Dedifferentiated amniotic fluid mesenchymal stem cell (primary cell): ENCODE results near the gene RIPOR3.

Source experiments
- DNase-seq: peaks from one replicate; pipeline ENCODE4 v3.0.0-alpha.2; 2016; ENCODE audit errors: extremely low spot score

The RIPOR3 gene

DNA sequence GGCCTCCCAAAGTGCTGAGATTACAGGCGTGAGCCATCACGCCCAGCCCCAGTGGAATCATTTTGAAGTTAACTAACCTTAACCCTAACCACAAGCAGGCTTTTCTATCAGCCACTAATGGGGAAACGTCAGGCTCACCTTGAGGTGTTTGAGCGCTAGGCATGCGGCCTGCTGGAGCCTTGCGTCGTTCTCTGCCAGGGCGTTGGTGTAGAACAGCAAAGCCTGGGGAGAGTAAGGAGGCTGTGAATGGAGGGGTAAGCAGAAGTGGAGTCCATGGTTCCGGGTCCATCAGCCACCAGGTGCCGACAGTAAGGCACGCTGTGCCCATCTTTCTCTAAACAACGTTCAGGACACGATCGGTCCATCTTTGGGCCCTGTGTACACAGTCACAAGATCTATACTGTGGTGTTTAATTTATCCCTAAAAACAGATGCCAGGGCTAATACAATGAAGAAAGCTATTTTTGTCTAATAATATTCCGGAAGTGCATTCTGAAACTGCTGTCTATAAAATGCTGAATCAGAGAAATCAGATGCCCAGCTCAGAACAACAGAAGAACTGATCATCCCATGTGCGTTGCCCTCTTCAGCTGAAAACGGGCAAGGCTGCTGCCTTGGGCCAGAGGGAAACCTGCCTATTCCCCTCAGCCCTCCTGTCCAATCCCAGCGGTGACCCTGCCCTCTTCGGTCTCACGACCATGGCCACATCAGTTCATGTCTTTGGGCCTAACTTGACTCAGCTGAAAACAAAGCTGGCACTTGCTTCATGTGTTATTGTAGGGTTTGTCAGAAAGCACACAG, 101.6 kb downstream of the RIPOR3 start:
- DNase-seq, result no peak

DNA sequence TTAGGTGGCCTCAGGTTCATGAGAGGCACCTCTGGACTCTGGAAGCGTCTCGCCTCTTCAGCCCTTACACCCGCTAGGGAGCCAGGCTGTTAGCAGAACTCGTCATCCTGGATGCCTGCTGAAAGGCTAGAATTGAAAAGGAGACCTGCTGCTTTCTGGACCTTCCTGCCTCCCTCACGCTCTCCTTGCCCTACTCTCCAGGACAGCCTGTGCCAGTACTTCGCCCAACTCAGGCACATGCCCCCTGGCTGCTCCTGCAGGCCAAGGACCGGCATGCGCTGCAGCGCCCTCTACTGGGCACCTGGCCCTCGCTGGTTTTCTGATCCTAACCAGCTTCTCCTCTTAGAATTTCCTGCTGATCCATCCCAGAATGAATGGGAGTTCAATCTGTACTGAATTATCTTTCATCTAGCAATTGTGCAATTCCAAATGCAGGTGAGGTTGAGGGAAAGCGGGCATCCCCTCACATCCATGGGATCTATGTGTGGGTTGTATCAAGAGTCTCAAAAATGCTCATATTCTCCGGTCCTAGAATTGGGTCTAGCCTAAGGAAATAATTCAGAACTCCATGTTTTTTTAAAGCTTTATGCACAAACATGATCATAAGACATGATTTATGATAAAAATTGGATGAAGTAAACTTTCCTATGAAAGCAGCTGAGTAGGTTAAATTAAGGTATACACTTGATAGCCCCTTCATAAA, 103.2 kb downstream of the RIPOR3 start:
- no peak for DNase-seq

DNA sequence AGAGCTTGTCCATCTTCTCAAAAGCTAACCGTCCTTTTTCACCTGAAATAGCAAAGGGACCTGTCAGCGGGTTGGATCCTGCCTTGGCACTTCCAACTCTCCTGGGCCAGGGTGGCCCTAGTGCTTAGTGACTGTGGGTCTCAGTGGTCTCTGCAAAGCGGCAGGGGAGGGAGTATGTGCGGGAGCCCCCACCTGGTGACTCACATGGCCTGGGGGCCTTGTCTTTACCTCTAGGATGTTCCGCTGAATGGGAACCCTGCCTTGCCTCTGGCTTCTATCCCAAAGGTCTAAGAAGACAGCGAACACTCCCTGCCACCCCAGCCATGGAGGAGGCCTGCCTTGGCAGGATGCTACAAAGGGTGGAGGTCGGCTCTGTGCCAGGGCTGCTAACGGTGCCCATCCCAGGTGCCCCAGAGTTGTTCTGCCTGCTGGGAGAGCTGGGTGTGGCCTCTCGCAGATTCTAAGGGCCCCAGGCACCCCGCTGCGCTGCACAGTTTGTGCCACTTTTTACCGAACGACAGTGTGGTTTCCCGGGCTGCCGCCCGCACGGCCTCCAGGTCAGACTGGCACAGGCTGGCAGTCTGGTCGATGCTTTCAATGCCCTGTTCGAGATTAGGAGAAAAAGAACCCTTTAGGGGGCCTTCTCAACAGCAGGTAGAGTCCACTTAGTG, 103.9 kb downstream of the RIPOR3 start:
- DNase-seq, result no peak

DNA sequence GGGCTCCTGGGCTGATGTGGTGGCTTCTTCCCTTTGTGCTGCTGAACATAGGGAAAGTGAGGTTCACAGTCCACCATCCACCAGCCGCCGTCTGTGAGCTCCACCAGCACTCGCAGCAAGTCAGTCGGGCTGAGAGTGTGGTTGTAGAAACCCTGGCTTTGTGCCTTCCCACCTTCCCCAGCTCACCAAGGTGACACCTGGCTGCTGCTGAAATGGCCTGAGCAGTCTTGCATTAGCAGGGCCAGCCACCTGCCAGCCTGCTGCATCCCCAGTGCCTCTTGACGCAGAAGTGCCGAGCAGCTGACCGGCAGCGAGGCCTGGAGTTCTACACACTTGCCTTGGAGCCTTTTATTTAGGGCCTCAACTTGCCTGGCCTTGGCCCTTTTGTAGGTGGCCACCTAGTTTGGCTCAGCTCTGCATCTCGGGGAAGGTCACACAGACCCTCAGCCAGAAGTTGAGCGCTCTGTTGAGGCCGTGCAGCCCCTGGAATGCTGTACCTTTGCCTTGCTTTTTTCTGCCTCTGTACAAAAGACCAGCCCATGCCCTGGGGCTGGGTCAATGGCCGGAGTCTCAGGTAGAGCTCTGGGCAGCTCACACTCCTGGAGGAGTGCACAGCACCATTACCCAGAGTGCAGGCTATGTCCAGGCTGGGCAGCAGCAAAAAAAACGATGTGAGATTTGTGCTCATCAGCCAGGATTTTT, 104.7 kb downstream of the RIPOR3 start:
- no peak for DNase-seq

DNA sequence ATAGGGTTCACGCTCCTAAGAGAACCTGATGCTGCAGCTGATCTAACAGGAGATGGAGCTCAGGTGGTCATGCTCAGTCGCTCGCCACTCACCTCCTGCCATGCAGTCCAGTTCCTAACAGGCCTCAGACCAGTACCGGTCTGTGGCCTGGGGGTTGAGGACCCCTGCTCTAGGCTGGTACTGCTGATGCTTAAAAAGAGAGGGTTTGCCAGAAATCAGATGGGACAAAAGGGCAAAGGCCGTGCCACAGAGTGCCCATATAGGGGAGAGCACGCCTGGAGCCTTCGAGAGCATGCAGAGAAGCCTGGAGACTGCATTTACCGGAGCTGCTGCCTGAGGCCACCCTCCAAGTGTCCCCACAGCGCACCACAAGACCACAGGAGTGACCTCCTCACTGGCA, 105.7 kb downstream of the RIPOR3 start:
- DNase-seq, result no peak

DNA sequence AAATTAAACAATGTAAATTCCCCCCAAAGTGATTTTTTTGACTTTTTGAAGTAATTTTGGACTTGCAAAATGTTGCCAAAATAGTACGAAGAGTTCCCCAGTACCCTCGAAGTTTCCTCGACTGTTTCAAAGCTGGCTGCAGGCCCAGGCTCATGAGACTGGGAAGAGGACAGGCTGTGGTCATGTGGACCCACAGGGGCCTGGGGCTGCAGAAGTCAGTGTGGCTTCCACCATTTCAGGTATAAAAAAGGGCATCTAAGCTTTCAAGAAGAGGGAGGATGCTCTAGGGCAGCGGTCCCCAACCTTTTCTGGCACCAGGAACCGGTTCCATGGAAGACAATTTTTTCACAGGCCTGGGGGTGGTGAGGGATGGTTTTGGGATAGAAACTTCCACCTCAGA, 106.1 kb downstream of the RIPOR3 start:
- no peak for DNase-seq

DNA sequence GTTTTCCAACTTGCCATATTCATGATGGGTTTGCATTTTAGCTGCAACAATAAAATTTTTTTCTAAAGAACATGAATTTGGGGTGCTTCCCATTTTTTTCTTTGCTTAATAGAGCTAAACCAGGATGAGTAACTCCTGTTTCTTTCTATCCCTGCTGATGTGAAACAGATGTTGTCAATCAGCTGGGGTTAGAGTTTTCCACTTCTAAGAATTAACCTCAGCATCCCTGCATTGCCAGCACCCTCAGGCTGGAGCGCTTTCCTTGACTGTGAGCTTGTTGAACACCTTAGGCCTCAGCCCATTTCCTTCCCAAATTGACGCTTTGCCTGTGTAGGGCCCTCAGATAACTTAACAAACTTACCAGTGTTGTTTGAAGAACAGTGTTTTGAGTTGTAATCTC, 106.7 kb downstream of the RIPOR3 start:
- peak; percentile 16 for DNase-seq

DNA sequence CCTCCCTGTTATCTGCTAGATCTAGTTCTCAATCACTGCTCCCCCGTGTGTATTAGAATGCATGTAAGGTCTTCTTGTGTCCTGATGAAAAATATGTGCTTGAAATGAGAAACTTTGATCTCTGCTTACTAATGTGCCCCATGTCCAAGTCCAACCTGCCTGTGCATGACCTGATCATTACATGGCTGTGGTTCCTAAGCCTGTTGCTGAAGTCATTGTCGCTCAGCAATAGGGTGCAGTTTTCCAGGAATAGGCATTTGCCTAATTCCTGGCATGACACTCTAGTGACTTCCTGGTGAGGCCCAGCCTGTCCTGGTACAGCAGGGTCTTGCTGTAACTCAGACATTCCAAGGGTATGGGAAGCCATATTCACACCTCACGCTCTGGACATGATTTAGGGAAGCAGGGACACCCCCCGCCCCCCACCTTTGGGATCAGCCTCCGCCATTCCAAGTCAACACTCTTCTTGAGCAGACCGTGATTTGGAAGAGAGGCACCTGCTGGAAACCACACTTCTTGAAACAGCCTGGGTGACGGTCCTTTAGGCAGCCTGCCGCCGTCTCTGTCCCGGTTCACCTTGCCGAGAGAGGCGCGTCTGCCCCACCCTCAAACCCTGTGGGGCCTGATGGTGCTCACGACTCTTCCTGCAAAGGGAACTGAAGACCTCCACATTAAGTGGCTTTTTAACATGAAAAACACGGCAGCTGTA, 107.7 kb downstream of the RIPOR3 start:
- DNase-seq, result no peak

DNA sequence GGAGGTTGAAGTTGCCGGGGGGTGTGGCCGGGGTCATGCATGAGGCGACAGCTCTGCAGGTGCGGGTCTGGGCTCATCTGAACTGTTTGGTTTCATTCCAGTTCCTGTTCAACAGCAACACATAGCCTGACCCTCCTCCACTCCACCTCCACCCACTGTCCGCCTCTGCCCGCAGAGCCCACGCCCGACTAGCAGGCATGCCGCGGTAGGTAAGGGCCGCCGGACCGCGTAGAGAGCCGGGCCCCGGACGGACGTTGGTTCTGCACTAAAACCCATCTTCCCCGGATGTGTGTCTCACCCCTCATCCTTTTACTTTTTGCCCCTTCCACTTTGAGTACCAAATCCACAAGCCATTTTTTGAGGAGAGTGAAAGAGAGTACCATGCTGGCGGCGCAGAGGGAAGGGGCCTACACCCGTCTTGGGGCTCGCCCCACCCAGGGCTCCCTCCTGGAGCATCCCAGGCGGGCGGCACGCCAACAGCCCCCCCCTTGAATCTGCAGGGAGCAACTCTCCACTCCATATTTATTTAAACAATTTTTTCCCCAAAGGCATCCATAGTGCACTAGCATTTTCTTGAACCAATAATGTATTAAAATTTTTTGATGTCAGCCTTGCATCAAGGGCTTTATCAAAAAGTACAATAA, 108.6 kb downstream of the RIPOR3 start:
- DNase-seq, result no peak

DNA sequence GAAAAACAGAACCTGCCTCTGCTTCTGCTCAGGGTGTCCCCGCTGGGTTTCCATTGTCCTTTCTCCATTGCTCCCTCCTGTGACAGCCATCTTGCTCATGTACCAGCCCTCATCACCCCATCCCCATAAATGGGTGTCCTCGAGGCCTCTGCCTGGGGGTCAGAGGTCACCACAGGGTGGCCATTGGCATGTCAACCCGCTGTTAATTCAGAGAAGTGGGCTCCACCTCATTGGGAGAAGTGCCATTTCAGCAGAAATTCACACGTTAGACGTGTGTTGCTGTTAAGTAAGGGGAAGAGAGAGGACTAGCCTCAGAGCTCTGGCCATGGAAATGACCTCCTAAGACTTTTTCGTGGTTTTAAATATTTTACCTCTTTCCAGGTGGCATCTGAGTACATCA, 109.2 kb downstream of the RIPOR3 start:
- DNase-seq, result no peak

DNA sequence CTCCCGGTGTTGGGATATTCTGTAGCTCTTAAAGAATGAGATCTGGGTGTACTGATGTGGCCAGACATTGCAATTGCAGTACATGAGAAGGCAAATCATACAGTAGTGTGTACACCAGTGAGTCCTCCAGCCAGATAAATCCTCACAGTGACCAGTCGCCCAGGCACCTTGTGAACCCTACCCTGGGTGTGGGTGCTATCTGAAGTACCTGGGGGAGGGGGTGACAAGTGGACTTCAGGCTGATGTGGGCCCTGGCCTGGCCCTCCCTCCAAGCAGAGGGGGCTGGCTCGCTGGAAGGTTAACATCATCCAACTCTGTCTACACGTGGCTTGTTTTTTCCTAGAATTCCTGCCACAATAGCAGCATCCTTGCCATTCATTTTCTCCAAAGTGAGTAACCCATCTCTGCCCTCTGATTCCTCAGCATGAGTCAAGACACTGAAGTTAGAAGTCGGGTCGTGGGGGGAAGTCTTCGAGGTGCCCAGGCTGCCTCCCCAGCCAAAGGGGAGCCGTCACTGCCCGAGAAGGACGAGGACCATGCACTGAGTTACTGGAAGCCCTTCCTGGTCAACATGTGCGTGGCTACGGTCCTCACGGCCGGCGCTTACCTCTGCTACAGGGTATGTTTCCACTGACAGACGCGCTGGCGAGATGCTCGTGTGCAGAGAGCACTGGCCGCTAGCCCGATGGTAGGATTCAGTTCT, 110.3 kb downstream of the RIPOR3 start:
- DNase-seq, result no peak

DNA sequence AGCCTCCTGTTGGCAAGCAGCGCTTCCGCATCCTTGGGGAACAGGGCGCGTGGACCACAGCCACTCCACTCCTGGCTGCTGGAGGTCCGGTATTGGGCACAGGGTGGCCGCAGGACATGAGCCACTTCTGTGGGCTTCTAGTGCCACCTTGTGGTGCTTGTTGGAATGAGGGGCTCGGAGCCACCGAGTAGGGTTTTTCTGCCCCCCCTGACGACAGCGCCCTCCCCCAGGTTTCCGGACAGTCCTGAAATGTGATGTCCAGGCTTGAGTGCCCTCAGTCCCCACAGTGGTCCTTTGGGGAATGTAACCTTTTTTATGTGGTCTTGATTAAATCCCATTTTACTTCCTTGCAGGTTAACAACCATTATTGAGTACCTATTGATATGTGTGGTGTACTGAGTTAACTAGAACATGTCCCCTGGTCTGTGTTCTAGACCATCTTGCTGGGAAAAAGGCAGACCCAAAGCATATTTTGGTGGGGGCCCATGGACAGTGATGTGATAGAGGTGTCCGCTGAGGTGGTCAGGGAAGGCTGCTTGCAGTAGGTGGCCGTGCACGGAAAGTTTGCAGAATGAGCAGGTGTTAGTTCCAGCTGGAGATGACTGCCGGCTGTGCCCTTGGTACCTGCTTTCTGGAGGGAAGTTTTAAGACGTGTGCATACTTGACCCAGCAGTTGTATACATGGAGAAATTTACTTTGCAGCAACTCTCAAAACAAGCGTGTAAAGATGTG, 111.2 kb downstream of the RIPOR3 start:
- DNase-seq, result no peak

DNA sequence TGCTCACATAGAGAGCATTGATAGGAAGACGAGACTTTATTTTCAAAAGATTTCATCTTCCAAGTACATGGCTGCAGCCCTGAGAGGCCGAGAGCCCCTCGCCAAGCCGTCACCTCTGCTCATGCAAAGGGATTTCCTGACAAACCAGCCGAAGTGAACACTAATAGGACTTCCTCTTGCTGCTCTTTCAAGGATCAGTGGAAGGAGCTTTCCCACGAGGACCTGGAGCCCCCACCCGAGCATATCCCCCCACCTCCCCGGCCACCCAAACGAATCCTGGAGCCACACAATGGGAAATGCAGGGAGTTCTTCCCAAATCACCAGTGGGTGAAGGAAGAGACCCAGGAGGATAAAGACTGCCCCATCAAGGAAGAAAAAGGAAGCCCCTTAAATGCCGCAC, 111.8 kb downstream of the RIPOR3 start:
- DNase-seq, result no peak

DNA sequence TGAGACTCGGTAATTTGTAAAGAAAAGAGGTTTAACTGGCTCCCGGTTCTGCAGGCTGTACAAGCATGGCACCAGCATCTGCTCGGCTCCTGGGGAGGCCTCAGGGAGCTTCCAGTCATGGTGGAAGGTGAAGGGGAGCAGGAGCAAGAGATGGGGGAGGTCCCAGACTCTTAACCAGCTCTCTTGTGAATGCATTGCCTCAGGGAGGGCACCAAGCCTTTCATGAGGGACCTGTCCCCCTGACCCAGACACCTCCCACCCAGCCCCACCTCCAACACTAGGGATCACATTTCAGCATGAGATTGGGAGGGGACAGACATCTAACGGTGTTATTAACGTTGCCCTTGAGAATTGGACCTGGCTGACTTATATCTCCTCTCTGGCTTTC, 112.6 kb downstream of the RIPOR3 start:
- no peak for DNase-seq

DNA sequence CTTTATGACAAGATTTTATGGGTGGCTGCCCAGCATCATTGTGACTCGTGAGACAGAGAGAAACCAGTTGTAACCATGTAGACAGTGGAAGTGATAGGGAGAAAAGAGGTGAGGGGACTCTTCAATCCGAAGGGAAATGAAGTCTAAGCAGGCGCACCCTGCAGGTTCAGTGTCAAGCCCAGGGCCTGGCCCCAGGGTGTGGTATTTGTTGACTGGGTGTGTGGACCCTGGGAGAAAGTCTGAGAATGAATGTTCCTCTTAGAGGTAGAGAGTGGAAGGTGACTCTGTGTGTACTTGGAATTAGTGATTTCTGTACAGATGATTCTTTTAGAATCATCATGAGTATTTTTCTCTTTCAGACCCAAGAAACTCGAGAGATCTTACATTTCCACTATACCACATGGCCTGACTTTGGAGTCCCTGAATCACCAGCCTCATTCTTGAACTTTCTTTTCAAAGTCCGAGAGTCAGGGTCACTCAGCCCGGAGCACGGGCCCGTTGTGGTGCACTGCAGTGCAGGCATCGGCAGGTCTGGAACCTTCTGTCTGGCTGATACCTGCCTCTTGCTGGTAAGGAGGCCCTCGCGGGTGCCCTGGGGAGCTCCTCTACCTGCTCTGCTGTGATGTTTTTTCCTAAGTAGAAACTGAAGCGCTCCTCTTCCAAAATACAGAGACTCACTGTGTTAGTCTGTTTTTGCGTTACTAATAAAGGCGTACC, 113.1 kb downstream of the RIPOR3 start:
- no peak for DNase-seq

DNA sequence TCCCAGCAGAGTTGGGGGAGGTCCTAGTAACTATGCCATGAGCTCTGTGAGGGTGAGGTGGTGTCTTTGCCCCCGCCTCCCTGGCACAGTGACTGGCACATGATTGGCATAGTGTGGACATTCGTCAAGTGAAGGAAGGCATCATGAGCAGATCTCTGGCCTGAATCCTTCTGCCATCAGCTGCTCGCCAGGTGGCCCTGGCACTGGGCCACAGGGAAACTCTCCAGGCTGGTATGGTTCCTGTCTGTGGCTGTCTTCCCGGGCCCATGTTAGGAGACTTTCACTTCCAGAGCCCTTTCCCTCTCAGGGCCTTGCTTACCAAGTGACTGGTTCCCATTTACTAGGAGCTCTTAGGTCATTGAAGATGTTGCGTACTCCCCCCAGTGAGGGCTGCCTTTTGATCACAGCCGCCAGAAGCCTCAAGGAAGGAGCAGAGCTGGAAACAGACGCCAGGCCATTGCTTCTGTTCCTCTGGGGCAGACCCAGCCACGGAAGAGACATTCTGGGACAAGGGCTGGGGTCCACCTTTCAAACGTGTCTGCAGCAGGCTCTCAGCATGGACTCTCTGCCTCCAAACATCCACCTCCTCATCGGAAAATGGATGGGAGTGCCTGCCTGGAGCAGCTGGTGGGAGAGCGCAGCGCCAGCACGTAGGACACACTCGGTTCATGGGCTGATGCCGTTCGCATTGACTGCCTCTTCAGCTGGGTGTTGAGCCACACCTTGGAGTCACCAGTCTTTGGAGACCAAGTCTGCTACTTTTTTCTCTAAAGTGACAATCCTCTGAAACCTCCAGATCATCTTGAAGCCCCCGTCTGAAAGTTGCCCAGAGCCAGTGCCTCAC, 113.9 kb downstream of the RIPOR3 start:
- DNase-seq, result no peak

DNA sequence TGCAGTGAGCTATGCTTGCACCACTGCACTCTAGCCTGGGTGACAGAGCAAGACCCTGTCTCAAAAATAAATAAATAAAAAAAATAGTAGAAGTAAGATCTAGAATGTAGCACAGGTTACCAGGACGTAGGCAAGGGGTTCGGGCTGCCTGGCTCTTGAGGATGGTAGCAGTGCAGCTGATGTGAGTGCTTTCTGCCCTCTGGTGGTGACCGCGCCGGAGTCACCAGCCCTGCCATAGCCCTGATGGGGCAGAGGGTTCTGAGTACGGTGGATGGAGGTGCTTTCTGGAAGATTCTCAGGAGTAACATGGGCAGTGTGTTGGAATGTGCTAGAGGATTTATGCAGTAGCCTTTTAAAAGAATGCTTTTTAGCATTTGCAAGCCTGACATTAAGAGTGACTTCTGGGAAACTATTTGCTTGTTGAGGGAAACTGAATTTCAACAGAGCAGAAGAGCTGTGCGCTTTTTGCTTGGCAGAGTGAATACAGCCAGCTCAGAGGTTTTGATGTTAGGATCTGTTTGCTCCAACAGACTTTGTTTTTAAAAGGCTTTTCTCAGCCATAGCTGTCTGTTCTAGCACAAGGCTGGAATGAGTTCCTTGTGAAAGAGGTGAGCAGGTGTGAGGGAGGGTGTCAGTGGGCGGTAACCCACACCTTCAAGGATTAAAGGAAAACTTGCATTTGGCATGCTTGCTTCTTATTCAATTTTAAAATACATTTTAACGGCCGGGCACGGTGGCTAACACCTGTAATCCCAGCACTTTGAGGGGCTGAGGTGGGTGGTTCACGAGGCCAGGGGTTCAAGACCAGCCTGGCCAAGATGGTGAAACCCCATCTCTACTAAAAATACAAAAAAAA, 115.2 kb downstream of the RIPOR3 start:
- peak; percentile 16 for DNase-seq
